GM18526 (cell line): ENCODE data around the gene CACNG4.

Source experiments
- POLR2A ChIP-seq: IDR thresholded peaks from 3 replicates; pipeline ENCODE4 v1.6.1; 2011; ENCODE audit not compliant: insufficient read length; ENCODE audit errors: extremely low read depth

Gene CACNG4

DNA sequence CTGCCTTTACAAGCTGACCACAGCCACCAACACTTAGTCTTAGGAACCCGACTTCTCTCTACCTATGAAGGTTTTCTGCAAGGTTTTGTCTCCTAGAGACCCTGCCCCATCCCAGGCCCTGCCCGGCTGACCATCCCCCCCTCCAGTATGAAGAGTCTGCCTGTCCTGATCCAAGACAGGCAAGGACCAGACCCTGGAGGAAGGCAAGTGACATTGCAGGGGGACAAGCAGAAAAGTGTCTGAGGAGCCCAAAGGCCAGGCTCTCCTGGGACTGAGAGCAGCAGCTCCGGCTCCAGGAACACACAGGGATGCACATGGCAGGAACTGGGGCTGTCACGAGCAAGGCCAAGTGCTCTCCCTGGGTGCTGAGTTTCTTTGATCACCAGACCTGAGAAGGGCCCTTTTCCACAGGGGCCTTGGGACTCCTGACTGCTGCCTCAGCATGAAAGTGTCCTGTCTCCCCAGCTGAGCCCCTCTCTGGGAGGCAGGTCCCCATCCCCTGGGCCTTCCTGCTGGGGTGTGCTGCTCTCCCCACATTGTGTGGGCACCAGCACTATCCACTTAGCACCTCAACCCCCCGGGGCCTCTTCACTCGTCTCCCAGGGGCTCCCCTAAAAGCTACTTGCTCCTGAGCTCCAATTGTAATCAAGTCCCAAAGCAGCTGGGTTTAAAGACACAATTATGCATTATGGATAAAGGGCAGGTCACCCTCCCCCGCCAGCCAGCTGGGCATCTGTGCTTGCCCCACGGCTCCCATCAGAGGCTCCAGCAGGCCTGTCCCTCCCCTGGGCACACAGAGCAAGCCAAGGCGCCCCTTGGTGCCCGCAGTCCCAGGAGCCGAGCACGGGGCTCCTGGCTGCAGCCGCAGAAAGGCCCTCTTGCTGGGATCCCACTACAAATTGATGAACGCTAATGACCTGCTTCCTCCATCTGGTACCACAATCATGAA is 11.6 kb upstream of the CACNG4 start:
- TF ChIP-seq POLR2A: no peak

DNA sequence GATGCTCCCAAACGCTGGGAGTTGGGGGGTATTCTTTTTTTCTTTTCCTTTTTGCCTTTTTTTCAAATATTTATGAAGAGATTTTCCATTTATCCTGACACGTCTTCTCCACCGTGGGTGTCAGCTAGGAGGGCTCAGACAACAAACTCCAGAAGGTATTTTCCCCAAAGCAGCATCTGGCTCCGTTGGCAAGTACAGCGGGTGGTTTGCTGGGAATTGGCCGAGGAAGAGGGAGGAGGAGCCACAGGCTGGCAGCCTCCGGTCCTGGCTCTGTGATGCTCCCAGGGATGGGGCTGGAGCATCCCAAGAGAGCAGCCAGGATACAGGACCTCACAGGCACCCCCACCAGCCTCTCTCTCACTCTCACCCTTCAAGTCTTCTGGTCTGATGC is 10.9 kb upstream of the CACNG4 start:
- no peak for TF ChIP-seq POLR2A

DNA sequence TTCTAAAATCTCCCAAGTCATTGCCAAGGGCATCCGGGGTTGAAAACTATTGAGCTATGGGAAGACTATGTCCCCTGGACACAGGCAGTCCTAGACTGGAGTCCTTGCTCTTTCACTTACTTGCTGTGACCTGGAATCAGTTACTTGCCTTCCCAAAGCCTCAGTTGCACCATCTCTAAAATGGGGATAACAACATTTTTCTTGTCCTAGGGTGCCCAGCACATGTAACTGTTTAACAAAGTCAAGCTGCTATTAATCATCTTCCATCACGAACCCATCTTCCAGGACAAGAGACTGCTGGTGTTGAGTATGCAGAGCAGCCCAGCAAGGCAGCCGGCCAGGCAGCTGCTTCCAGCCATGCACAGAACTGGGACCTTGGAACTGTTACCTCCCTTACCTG is 9.9 kb upstream of the CACNG4 start:
- no peak for TF ChIP-seq POLR2A

DNA sequence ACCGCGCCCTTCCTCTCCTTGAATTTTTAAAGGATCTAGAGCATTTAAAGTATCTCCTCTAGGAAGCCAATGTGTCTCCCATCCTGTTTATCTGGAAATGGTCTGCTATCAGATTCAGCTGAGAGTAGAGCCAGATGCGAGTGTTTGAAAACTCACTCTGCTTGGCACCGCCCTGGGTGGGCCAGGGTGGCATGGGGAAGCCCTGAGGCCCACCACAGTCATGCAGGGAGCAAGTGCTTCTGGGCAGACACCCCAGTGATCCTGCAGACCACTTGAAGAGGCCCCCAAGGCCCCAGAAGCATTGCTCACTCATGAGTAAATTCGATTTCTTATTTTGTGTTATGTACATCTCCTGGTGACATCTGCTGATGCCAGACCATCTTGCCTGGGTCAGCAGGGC is 8.7 kb upstream of the CACNG4 start:
- no peak for TF ChIP-seq POLR2A

DNA sequence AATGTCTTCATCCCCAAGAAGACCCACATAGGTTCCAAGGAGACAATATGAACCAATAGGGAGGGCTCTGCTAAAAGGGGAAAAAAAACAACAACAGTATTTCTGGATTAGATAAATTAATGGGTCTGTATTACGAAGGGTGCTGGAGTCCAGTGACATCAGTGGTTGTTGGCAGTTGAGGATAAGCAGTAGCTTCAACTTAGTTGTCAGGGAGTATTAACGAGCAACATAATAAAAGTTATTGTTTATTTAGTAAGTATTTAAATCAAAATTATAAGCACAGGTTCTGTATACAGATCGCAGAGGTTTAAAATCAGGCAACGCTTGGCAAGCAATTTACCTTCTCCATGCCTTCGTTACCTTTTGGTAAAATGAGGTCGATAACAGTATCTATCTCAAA is 7.6 kb upstream of the CACNG4 start:
- TF ChIP-seq POLR2A: no peak

DNA sequence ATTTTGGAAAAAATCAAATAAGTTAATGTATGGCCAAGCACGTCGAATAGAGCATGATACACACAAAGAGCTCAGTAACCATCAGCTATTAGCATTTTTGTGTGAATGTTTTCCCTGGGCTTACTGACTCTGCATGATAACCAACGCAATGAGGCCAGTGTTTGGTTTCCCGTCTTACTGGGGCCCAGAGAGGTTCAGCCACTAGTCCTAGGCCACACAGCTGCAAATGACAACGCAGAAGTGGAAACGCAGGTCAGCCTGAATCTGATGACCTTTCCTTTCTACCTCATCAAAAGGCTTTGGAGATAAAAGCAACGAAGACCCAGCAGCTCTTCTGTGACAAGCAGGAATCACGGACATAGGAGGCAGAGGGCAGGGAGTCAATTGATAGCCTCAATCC is 7.2 kb upstream of the CACNG4 start:
- no peak for TF ChIP-seq POLR2A

DNA sequence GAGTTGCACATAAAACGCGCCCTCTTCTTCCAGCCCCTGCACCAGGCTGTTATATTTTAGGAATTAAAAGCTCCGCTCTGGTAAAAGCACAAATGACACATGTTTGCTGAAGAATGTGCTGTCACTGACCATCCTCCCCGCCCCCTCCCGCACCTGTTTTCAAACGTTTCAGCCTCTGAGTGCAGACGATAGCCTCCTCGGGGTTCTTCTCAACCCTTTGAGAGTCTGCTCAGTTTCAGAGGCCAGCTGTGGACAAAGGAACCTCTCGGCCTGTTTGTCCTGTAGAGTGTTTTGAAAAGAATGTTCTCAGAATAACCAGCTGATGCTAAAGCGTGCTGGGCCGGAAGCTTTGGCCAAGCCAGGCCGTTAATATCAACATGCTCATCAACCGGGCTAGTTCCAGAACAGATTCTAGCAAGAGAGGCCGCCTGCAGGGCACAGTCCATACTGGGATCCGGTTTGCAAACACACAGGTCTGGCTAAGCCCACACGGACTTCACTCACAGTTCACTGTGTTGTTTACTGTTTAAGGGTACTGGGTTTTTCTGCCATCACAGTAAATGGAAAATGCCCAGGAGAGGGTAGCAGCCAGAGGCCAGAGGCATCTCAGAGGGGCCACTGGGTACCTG is 6.4 kb upstream of the CACNG4 start:
- TF ChIP-seq POLR2A: no peak

DNA sequence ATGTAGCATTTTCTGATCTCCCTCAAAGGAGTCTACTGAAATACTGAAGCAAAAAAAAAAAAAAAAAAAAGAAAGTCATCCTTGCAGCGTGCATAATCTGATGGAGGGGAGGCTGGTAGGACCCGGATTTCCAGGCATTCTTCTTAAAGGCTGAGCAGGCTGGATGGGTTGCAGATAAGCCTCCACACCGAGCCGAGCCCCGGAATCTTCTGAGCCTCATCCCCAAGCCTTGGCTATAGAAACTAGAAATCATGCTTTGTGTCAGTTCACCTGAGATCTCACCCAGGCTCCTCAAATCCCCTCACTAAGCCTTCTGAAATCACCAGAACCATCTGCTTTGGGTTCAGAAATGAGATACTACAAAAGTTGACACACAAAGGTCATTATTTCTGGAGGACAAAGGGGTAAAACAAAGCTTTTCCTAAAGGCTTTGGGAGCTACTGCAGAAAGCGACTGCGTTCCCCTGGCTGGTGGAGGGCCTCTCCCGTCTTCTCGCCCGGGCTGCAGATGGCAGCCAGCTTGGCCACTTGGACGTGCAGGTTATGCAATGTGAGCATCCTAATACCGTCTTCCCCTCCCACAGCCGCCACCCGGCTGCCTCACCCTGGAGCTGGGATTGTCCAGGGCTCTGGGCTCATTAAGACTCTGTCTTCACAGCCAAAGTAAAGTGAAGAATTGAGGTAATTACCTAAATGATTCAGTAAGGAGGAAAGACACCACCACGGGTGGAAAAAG is 4.7 kb upstream of the CACNG4 start:
- no peak for TF ChIP-seq POLR2A

DNA sequence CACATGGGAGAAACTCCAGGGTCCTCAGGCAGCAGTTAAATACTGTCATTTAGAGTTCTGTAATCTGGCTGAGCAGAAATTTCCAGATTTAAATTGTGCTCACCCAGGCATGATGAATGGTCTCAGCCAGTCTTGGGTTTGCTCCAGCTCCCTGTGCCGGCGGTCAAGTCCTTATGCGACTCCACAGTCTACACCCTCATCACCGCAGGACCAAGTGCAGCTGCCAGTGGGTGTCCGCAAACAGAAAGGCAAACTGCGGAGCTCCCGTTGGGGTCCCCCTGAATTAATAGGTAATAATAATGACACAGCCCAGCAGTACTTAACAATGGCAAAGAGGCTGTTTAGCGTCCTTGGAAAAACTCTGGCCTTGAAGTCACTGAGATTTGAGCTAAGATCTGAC is 3.9 kb upstream of the CACNG4 start:
- TF ChIP-seq POLR2A: no peak

DNA sequence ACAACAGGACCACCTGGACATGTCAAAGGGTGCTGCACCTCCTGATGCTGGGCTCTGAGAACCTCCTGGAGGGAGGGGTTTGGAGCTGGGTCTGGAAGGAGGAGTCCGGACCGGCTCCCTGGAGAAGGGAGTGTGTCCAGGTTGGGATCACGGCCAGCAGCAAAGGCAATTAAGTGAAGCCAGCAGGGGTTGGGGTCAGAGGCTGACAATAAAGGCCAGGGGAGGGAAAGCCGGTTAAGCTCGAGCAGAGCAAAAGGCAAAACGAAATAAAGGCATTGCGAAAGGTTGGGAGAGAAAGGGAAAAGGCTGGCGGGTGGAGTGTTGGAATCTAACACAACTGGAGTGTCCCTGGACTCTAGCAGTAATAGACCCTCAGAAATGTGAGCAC is 992 bp upstream of the CACNG4 start:
- TF ChIP-seq POLR2A: no peak

DNA sequence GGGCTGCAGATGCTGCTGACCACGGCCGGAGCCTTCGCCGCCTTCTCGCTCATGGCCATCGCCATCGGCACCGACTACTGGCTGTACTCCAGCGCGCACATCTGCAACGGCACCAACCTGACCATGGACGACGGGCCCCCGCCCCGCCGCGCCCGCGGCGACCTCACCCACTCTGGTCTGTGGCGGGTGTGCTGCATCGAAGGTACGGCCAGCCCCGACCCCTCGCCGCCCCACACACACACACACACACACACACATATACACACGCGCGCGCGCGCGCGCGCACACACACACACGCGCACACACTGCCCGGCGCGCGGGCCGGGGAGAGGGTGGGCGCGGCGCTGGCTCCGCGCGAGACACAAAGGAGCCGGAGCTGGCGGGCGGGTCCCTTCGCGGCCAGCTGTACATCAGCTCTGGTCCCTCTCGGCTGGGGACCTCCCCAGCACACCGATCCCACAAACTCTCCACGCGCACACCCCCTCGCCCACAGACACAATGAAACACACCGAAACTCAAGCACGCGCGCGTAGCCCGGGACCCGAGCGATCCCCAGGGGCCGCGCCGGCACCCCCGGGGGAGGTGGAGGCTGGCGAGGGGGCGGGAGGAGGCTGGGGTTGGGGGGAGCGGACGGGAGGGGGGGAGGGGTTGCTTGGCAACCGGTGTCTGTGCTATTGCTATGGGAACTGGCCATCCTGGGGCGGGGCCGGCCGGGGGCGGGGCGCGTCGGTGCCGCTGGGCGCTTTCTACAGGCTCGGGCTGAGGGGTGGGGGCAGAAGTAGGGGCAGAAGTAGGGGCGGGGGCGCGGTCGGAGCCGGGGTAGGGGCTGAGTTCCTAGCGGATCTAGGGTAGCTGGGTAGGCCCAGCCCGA is 658 bp downstream of the CACNG4 start:
- TF ChIP-seq POLR2A: no peak

DNA sequence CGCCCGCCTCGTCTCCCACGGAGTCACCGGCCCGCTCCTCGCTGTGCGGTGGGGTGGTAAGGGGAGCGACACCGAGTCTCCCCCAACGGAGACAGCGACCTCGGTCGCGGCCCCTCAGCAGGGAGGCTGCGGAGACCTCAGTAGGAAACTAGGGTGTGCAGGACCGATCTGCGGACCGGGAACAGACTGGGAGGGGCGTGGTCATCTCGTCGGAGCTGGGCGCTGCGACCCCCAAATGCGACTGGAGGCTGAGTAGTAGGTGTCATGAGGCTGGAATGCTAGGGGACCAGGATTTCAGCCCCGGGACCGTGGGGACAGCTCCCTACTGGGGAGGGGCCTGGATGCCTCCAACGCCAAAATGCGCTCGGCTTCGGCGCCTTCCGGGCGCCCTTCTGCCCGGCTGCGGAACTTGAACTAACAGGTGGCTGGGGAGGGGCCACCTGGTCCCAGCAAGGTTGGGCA is 1.3 kb downstream of the CACNG4 start:
- TF ChIP-seq POLR2A: no peak

DNA sequence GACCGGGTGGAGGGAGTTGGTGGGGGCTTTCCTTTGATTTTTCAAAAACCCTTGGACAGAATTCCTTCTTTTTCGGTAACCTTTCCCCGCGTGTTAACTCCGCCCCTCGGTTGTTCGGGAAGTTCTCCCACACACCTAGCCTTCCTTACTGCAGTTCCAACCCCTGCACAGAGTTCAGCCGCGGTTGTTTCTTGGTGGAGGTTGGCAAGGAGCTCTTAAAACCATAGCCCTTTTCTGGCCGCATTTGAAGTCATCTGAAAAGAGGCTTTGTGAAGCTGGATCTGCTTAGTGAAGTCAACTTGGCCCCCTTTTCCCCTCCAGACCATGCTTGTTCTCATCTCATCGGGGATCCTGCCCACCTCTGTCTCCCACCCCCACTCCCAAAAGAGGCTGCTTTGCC is 1.8 kb downstream of the CACNG4 start:
- no peak for TF ChIP-seq POLR2A

DNA sequence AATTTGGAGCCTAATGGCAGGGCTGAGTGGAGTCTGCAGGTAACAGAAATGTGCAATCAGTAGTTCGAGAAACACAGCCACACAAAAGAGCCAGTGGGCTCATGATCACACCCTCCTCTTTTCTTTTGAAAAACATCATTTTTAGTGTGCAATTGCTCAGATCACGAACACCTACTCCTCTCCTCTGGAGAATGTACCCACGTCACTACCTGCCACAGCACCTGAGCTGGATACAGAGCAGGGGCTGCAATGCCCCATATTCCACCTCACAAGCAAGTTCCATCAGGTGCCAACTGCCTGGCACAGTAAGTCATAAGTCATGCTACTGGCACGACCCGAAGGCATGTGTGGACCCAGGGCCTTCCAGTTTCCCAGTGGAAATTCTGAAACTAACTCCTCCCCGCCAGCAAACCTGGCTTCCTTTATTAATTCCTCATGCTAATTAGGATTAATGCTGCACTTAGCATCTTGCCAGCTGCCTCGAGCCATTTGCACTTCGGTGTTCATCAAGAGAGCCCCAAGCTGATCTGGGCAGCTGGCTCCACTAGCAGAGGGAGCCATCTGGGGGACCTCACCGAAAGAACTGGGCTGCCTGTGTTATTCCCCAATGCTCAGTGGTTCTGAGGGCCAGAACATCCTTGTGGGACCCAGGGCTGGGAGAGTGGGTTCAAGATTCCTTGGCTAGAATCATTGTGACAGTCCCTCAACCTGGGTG is 2.4 kb downstream of the CACNG4 start:
- no peak for TF ChIP-seq POLR2A
